Amniotic stem cell (primary cell): ENCODE results near the gene GTF2B.
A peak's percentile ranks its signal among the peaks of the same experiment; 100 is the strongest.
"Not testable (repeated sequence)": the region's sequence is repeated elsewhere in the genome, so short reads cannot be mapped to it uniquely, and the experiment has no call there.

Experiments
- DNase-seq: peaks from one replicate; lab custom pipeline; 2025; lab: John Stamatoyannopoulos, UW

Gene GTF2B

DNA sequence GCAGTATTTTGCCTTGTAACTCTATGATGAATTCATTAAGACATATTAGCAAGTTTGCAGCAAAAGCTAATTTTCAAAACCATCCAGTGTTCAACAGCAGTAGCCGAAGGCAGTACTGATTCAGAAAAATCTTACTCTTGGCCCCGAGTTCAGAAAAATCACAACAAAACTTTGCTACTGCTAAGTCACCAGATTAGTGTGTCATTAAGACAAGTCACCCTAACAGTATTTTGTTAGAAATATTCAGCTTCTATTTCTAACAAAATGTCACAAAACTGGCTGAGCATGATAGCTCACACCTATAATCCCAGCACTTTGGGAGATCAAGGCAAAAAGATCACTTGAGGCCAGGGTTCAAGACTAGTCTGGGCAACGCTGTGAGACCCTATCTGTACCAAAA, 8.2 kb downstream of the GTF2B start:
- DNase-seq, result no peak

DNA sequence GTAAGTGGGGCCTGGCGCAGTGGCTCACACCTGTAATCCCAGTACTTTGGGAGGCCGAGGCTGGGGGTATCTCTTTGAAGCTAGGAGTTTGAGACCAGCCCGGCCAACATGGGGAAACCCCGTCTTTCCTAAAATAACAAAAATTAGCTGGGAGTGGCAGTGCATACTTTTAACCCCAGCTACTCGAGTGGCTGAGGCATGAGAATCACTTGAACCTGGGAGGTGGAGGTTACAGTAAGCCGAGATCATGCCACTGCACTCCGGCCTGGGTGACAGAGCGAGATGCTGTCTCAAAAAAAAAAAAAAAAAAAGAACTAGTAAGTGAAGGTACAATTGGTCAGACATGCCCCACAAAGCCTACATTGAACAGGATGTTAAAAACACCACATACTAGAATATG, 10.7 kb downstream of the GTF2B start:
- DNase-seq, result not testable (repeated sequence)

DNA sequence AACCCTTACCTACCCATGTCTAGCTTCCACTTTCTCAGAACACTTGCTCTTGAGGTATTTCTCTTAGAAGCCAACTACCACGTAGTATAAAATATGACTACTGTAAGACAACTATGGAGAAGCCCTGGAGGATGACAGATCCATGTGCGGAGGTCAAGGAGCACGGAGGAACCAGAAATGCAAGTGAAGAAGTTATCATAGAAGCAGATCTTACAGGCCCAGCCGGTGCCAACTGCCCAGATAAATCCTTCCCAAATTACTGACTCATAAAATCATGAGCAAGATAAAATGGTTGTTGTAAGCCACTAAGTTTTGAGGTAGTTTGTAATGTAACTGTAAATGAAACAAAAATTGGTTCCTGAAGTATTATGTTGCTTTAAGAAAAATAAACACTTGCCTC, 12.6 kb downstream of the GTF2B start:
- DNase-seq, result no peak

DNA sequence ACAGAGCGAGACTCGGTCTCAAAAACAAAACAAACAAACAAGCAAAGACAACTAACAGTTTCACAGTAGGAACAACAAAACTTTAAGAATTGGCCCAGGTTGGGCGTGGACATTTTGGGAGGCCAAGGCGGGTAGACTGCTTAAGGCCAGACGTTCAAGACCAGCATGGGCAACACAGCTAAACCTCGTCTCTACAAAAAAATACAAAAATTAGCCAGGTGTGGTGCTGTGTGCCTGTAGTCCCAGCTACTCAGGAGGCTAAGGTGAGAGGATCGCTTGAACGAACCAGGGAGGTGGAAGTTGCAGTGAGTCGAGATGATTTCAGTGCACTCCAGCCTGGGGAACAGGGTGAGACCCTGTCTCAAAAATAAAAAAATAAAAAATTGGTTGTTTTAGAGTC, 13.5 kb downstream of the GTF2B start:
- DNase-seq, result no peak

DNA sequence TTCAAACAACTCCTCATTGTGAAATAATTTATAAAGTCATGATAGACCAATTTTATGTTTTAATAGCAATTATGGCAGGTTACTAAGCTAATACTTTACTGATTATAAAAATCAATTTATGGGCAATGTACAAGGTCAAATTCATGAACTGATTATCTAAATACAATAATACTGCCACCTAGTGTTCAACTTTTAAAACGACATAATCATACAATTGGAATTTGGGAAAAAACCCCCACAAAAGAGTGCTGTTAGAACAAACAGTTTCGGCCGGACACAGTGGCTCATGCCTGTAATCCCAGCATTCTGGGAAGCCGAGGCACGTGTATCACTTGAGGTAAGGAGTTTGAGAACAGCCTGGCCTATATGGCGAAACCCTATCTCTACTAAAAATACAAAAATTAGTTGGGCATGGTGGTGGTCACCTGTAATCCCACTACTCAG, 14.0 kb downstream of the GTF2B start:
- DNase-seq, result peak; percentile 8

DNA sequence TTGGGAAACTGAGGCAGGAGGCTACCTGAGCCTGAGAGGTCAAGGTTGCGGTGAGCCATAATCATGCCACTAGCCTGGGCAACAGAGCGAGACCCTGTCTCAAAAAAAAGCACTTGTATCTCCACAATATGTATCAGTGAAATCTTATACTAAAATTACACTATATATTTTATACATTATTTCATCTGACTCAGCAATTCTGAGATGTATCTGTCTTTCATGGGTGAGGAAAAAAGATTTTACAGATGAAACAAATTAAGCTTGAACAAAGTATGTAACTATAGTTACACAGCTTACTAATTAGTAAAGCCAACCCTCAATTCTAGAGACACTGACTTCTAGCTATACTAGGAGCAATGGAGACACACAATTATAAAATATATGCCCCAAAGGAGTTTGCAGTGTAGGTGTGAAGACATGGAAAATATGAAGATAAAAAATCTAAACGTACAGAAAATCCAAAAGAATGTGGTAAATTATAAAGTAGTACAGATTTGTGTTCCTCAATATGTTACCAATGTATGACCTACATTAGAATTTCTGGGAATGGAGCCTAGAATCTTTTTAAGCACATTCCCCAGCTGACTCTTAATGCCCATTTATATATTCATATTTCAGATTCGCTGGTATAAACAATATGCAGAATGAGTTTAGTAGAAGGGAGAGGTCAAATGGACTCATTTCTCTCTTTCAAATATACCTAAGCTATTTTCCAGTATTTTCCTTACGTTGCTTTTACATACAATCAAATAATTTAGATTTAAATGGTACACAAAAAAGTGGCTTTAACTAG, 14.6 kb downstream of the GTF2B start:
- no peak for DNase-seq

DNA sequence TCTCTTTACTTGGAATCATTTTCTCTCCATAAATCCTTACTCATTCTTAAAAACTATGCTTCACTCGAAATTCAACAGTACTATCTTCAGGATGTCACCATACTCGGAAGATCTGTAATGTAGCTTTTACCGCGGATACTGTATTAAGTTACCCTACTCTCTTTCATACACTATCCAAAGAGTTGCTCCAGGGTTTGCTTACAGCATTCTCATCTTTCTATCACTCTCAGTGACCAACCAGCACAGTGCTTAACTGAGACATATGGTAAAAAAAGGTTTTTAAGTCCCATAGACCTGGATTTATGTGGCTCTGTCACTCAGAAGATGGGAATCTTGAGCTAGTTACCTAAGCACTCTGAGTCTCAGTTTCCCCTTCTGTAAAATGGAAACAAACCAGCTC, 15.8 kb downstream of the GTF2B start:
- DNase-seq, result no peak

DNA sequence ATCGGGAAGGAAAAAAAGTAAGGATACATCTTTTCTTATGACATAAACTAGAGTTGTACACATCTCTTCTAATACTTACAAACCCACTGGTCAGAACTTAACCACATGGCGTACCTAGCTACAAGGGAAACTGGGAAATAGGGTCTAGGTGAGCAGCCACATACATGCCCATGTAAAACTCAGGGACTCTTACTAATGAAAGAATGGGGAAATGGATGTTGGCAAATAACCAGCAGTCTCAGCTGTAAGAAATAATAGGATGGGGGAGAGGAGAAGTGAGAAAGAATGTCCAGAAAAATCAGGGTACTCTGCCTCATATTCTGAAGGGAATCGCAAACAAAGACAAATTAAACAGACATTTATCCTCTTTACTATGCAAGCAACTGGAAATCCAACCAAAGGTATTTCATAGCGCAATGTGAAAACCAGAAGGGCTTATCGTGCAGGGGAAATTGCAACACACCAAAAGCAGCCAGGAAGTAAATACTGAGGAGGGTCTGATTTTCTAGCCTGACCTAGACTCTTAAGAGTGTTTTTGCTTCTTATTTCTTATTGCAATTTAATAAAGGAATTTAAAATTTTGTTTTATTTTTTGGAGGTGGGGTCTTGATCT, 17.5 kb downstream of the GTF2B start:
- DNase-seq, result no peak

DNA sequence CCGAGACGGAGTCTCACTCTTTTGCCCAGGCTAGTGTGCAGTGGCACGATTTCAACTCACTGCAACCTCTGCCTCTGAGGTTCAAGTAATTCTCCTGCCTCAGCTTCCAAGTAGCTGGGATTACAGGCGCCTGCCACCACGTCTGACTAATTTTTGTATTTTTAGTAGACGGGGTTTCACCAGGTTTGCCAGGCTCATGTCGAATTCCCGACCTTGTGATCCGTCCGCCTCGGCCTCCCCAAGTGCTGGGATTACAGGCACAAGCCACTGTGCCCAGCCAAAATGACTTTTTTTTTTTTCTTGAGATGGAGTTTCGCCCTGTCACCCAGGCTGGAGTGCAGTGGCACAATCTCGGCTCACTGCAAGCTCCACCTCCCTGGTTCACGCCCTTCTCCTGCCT, 21.7 kb downstream of the GTF2B start:
- not testable (repeated sequence) for DNase-seq

DNA sequence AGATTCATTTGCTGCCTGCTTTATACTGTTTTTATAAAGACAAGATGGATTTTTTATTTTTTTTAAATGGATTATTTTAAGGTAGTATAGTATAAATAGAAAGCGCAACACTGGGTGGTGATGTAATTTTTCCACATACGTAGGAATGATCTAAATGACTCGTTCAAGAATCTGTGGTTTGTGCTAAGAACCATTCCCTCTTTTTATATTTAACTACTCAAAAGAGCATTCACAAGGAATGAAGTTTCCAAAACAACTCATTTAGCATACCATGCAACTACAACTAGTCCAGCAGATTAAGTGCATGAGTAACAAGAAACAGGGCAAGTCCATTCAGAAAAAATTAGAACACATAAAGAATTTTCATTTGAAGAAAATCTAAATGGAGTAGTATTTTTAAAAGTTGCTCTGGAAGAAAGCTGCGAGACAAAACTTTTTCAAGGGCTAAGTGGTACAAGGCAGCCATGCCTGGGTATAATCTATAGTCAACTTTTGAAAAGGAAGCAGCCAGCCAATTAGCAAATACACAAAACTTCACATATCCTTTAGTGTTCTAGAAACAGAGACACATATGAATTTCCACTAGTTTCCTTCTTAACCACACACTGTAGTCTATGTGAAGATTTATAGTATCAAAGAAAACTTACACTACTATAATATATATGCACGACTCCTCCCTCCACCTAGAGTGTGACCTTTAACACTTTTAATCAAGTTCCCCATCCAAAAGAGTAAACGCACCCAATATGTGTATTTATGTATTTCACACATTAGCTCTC, 23.4 kb downstream of the GTF2B start:
- DNase-seq, result no peak

DNA sequence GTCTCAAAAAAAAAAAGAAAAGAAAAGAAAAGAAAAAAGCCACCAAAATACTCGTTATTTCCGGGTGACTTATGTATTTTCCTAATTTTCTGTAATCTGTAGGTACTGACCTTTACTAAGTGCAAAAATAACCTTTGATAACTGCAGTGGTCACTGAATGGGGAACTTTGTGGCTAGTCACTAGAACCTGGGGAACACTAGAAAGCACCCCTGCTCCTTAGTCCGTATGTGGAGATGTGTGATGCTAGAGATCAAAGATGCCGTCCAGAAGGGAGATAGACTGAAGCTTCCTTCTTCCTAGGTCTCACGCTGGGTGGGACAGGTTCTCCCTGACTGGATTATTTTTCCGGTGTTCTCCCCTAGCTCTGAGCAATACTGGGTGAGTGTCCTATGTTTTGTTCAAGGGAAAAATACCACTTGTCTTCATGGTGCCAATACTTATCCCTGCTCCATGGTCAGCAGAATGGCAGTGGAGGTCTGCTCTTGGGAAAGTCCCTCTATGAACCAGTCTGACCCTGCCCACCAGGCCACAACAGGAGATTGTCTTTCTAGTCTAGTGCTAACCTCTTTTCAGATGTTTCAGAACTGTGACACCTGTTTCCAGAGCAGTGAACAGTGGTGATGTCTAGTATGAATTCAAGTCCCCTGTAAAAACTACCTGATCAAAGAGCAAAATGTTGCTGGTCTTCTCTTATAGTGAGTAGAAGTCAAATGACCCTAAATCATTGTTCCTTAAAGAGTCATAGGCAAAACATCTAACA, 39.9 kb downstream of the GTF2B start:
- no peak for DNase-seq

DNA sequence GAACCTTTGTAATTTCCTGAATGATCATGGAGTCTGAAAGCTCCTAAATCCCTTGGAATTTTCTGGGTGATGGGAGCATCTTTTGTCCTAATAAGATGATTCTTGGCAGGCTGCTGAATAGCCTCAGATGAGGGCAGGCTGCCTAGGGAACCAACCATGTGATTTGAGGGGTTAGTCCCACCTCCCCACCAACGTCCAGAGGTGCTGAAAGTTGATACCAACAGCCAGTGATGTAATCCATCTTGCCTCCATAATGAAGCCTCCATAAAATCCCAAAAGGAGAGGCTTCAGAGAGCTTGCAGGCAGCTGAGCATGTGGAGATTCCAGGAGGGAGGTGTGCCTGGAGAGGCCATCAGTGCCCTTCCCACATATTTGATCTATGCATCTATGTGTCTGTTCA, 43.7 kb downstream of the GTF2B start:
- no peak for DNase-seq

DNA sequence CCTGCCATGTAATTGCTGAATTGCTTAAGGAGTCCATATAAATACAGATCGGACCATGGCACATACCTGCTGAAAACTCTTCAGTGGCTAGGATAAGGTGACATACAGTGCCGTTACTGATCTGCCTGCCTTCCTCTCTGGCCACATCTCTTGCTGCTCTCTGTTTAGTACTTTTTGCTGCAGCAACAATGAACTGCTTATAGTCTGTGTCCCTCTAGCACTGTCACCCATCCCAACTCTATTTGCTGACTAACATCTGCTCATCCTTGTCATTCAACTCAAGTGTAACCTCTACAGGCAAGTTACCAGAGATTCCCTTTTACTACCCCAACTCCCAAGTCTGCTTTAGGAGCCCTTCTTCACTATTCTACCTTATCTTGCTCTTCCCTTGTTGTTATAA, 65.6 kb downstream of the GTF2B start:
- no peak for DNase-seq

DNA sequence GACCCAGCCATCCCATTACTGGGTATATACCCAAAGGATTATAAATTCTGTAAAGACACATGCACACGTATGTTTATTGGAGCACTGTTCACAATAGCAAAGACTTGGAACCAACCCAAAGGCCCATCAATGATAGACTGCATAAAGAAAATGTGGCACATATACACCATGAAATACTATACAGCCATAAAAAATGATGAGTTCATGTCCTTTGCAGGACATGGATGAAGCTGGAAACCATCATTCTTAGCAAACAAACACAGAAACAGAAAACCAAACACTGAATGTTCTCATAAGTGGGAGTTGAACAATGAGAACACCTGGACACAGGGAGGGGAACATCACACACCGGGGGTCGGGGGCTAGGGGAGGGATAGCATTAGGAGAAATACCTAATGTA, 71.7 kb downstream of the GTF2B start:
- not testable (repeated sequence) for DNase-seq

DNA sequence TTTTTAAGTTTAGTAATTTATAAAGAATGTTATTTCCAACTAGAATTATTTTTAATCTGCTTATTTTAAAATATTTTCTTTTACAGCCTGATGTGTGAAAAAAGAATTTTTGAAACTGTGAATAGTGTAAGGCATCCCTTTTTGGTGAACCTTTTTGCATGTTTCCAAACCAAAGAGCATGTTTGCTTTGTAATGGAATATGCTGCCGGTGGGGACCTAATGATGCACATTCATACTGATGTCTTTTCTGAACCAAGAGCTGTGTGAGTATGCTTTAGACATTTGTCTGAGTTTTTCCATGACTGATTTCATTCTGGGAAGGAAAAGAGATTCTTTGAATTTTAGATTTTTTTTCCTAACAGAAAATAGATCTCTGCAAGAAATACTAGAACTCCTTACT, 77.9 kb downstream of the GTF2B start:
- no peak for DNase-seq

DNA sequence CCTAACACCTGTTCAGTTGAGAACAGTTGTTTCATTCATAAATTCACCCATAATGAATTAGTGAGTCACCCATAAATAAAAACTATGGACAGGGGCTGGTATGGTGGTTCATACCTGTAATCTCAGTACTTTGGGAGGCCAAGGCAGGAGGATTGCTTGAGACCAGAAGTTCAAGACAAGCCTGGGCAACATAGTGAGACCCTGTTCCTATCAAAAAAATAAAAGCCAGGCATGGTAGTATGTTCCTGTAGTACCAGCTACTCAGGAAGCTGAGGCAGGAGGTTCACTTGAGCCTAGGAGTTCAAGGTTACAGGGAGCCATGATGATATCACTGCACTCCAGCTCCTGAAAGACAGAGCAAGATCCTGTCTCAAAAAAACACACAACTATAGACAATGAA, 79.0 kb downstream of the GTF2B start:
- DNase-seq, result no peak

DNA sequence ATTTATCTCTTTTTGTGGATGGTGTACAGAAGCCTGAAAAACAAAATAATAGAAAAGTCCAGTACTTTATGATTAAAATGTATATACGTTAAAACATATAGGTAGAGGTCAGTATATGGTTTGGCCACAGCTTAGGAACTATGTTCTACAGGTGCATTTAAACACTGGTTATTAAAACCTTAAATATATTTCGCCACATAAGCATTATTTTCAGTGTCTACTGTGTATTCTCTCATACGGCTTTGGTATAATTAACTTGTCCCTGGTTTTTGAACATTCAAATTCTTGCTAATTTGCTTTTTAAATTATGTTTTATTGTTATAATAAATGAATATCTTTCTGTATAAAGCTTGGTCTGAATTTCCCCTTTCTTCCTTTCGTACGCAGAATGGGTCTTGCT, 87.9 kb downstream of the GTF2B start:
- no peak for DNase-seq

DNA sequence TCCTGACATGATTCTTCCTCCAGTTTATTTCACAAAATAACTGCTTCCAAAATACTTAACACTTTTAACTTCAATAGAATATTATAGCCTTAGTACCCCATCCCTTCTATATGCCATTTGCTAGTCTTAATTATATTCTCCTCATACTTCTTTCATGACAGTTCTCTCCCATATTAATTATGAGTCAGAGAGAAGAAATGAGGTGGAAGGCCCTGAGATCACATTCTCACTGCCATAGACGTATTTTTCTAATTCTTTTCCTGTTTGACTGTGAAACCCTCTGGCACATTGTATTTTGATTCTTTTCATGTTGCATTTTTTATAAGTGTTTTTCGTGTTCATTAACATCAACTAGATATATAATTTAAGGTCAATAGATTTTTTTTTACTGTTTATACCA, 88.4 kb downstream of the GTF2B start:
- DNase-seq, result no peak
